Heart left ventricle (tissue), 13 donors: ENCODE data around the gene ZNF735.

Experiments used
- POLR2A ChIP-seq, 2 donors: fragments of 450-650 bp; IDR thresholded peaks; one replicate each; pipeline ENCODE4 v1.6.1; 2017; ENCODE audit warnings: antibody characterized with exemption in 2 of 2, mild to moderate bottlenecking in 2 of 2, moderate library complexity in 2 of 2
- TF ChIP-seq, protein P1 (sequence below), 12 donors: fragments of 200-600 bp; sonication (generic) in 4 of 12; IDR thresholded peaks; one replicate each; pipeline versions ENCODE4 v1.5.0 to v1.8.0; 2018 to 2022; ENCODE audit warnings: antibody characterized with exemption in 12 of 12, mild to moderate bottlenecking in 5 of 12
- donor health status: ischemic (EF 13 %, LVEDD 7.1; RV severe dilation, severe dysfunction).
- donor health status: DM: no; HTN: yes; CAD: no.
- donor health status: DM: no; HTN: no; CAD: no.
- donor health status: ischemic (EF 25% LVEDD 6.9; RV normal size, moderate dysfunction).
- donor health status: ischemic (EF 25% LVEDD 5.7; RV mildly dilated, moderate dysfunction).
- donor health status: ischemic (EF 35%, LVEDD 5.7; RV mildly dilated, moderate dysfunction).
- donor health status: nonischemic (EF 11% LVEDD 7.7; RV severe dilation, severe dysfunction).
- donor health status: DM: yes; HTN: yes; CAD: no.
- donor health status: PGD.
- donor health status: ischemic (EF 29% LVEDD 5.4; RV normal size, mild dysfunction).
- donor health status: nonischemic (EF 23%, LVEDD 6.1; RV moderate dilation, normal function).

DNA sequence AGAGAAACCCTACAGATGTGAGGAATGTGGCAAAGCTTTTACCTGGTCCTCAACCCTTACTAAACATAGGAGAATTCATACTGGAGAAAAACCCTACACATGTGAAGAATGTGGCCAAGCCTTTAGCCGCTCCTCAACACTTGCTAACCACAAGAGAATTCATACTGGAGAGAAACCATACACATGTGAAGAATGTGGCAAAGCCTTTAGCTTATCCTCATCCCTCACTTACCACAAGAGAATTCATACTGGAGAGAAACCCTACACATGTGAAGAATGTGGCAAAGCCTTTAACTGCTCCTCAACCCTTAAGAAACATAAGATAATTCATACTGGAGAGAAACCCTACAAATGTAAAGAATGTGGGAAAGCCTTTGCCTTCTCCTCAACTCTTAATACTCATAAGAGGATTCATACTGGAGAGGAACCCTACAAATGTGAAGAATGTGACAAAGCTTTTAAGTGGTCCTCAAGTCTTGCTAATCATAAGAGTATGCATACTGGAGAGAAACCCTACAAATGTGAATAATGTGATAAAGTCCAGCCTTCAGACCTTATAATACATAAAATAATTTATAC is 59.4 kb downstream of the ZNF735 start:
- TF ChIP-seq, protein P1, sequence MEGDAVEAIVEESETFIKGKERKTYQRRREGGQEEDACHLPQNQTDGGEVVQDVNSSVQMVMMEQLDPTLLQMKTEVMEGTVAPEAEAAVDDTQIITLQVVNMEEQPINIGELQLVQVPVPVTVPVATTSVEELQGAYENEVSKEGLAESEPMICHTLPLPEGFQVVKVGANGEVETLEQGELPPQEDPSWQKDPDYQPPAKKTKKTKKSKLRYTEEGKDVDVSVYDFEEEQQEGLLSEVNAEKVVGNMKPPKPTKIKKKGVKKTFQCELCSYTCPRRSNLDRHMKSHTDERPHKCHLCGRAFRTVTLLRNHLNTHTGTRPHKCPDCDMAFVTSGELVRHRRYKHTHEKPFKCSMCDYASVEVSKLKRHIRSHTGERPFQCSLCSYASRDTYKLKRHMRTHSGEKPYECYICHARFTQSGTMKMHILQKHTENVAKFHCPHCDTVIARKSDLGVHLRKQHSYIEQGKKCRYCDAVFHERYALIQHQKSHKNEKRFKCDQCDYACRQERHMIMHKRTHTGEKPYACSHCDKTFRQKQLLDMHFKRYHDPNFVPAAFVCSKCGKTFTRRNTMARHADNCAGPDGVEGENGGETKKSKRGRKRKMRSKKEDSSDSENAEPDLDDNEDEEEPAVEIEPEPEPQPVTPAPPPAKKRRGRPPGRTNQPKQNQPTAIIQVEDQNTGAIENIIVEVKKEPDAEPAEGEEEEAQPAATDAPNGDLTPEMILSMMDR (IDR thresholded peaks at IDR 0.05), result no peak
- no peak for TF ChIP-seq POLR2A (IDR thresholded peaks at IDR 0.05)
